GM20000 (cell line): Measurements from ENCODE around the gene FRAS1.

Experiments used
- DNase-seq: peaks from one replicate; pipeline ENCODE4 v3.0.0; 2012; ENCODE audit warnings: low spot score
- TF ChIP-seq, protein P1 (sequence below): IDR thresholded peaks from 2 replicates; pipeline ENCODE4 v1.5.1; 2012; ENCODE audit warnings: mild to moderate bottlenecking, control low read depth; ENCODE audit errors: extremely low read depth, missing control alignments

FRAS1 gene

DNA sequence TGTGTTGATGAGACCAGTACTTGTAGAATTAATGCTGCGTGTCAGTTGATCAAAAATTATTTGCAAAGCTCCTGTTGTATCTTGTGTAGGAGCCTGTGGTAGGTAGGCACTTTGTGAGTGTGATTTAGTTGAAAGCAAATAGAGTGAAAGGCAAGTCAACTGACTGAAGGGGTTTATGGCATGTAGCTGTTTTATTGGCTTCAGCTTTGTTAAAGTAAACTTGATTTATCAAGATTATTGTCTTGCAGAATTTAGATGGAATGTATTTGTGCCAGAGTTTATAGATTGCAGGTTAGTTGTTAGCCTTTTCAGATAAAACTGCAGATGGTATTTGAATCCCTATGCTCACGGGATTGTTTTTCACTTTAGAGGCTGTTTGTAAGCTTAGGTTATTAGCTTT, 128.0 kb downstream of the FRAS1 start:
- TF ChIP-seq, protein P1, sequence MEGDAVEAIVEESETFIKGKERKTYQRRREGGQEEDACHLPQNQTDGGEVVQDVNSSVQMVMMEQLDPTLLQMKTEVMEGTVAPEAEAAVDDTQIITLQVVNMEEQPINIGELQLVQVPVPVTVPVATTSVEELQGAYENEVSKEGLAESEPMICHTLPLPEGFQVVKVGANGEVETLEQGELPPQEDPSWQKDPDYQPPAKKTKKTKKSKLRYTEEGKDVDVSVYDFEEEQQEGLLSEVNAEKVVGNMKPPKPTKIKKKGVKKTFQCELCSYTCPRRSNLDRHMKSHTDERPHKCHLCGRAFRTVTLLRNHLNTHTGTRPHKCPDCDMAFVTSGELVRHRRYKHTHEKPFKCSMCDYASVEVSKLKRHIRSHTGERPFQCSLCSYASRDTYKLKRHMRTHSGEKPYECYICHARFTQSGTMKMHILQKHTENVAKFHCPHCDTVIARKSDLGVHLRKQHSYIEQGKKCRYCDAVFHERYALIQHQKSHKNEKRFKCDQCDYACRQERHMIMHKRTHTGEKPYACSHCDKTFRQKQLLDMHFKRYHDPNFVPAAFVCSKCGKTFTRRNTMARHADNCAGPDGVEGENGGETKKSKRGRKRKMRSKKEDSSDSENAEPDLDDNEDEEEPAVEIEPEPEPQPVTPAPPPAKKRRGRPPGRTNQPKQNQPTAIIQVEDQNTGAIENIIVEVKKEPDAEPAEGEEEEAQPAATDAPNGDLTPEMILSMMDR, result no peak
- DNase-seq, result no peak

DNA sequence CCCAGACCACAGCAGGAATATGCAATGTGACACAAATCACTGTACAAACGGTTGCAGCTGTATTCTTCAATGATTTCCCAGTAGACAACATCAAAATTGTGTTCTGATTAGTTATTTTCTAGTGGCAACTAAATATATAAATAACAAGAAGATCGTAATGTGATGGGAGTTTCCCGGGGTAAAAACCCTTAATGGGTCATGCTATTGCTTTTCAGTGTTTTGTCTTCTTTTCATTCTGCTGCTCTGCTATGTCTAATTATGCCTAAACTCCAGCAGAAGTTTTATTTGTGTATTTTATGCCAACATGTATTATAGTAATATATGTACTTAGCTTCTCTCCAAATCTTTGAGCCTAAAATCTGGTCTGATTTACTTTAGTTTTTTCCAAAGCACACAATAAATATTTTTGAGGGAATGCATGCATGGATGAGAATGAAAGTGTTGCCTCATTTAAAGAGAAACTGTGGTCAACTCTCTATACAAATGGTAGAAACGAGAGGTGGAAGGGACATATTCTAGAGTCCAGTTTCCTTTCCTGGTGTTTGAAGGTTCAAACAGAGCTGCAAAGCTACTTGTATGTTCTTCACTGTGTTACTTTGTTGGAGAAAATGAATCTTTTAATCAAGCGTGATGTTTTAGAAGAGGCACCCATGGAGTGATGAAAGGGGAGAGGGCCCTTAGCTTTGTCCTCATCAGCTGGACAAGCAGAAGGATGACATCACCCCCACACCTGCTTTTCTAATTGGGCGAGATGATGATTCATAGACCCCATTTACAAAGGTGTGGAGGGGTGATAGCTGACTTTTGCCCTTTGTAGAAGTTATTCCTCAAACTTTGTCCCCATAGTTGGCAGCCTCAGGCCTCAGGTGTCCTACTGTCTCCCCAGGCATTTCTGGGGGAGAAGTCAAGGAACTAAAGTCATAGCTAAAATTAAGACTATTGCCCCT, 129.7 kb downstream of the FRAS1 start:
- no peak for DNase-seq
- TF ChIP-seq, protein P1, result no peak

DNA sequence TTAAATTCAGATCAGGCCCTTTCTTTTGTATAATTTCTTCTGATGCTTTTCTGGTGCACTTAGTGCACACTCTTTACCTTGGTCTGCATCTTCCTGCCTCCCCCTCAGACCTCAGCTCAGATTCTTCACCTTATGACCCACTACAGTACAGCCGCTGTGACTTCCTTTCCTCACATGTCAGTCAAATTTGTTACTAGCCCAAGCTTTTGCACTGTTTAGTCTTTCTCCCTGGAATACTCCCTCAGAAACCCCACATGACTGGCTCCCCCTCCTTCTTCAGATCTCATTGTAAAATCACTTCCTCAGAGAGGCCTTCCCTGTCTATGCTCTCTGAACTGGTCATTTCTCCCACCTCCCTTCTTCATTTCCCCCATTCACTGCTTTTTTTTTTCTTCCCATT, 132.9 kb downstream of the FRAS1 start:
- no peak for DNase-seq
- TF ChIP-seq, protein P1, result no peak

DNA sequence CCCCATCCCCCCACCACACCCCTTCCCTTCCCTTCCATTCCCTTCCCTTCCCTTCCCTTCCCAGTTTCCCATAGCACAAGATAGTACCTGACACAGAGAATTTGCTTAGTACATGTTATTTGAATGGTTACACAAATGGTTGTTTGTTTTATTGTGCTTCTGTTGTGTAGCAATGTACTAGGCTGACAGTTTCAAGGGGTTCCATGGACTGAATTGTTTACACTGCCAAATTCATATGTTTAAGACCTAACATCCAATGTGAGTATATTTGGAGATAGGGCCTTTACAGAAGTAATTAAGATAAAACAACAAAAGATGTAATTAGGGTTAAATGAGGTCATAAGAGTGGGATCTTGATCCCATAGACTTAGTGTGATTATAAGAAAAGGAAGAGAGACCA, 133.5 kb downstream of the FRAS1 start:
- TF ChIP-seq, protein P1, result no peak

DNA sequence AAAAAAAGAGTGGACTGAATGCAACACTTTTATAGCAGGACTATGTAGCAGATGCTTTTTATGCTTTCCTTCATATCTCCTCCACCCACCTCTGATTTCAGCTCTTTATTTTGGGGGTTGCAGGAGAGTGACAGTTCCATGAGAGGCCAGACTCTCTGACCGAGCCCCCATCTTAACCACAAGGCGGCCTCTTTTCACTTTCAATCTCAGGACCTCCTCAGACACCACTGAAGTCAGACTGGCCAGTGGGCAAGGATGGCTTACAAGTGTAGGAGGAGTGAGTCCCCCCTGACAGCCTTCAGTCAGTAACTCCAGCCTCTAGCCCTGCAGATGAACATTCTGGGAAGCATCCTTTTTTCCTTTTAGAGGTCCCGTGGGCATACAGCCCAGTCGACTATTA, 140.8 kb downstream of the FRAS1 start:
- no peak for DNase-seq
- TF ChIP-seq, protein P1, result no peak

More for the DNA sequence above, 133.5 kb downstream of the FRAS1 start:
- no peak for DNase-seq

DNA sequence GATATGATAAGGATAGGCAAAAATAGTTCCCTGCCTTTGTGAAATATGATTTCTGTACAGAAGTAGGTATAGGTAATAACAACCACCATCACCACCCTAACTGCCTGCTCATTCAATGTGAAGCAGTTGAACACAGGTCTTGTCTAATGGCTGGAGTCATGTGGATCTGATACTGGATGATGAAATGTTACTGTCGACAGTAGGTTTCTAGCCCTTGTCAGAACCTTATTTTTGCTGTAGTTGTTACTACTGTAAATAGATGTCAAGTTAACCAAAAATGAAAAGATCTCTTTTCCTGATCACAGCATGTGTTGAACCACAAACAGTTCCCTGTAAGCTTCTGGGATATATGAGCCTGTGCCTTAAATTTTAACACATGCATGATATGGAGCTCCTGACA, 142.9 kb downstream of the FRAS1 start:
- TF ChIP-seq, protein P1, result no peak
- DNase-seq, result no peak

DNA sequence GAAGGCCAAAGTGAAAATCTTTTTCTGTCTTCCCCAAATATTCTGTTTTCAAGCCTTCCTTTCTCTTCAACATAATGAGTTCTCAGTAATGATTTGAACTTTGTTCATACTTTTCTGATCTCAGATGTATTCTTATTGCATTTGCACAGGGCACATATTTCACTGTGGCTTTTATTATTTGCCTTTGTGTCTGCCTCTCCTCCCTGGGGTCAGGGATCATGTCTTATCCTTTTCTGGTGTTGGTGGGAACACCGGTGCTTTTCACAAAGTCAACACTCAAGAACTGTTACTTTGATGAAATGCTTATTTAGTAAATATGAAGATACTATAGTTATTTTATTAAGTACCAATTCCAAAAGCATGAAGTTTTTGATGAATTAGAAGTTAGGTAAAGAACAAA, 143.8 kb downstream of the FRAS1 start:
- TF ChIP-seq, protein P1, result no peak
- DNase-seq, result no peak
